Activated CD4-positive, alpha-beta T cell treated with anti-CD3 and anti-CD28 coated beads, Interleukin-2, Interleukin-6, amounts not matched to agents 100 ng/mL and 50 ng/mL, durations not matched to agents 16 hours and 8 hours (primary cell): ENCODE measurements around the gene TLDC2.
"Not testable (repeated sequence)": the region's sequence is repeated elsewhere in the genome, so short reads cannot be mapped to it uniquely, and the experiment has no call there.

Source experiments
- DNase-seq: peaks from one replicate; pipeline ENCODE4 v3.0.0-alpha.2; 2020

TLDC2 gene

DNA sequence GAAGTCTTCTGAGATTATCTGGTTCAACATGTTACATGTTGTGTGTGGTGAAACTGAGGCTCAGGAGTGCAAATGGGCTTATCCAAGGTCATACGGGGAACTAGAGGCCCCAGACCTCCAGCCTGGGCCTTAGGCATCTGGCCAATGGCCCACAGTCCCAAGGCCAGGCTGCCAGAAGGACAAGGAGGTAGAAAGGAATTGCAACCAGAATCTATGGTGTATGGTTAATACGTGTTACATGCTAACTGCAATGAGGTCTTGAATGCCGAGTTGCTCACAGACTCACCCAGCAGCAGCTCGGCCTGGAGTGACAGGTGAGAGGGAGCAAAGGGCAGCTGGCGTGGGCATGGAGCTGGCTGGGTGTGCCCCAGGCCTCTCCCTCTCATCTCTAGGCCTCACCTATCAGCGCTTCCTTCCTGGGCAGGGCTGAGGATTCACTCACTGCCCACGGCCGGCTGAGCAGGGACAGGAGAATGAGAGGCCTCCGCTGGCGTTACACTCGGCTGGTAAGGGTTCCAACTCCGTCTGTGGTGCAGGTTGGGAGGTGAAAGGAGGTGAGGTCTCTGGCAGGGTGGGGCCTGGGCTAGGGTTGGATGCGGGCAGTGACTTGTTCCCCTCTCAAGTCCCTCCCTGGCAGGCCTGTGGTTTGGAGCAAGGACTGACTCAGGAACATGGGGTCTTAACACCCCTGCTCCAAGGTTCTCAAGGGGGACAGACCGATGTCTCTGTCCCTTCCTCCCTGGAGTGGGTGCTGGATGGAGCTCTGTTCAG is at the start of gene TLDC2:
TLDC2 (plus strand) TSS at position 437 of the 771 bp plus-strand sequence; CDS start at position 474, 37 bp downstream.
- no peak for DNase-seq

GRCh38 chr20:36826554-36827244 is 49.2 kb upstream of the TLDC2 start:
- DNase-seq = no peak

- peak; percentile 12 for DNase-seq
Observed at GRCh38 chr20:36827541-36828279, 48.2 kb upstream of the TLDC2 start.

GRCh38 chr20:36830791-36831691 is 44.9 kb upstream of the TLDC2 start:
- DNase-seq = no peak

DNA sequence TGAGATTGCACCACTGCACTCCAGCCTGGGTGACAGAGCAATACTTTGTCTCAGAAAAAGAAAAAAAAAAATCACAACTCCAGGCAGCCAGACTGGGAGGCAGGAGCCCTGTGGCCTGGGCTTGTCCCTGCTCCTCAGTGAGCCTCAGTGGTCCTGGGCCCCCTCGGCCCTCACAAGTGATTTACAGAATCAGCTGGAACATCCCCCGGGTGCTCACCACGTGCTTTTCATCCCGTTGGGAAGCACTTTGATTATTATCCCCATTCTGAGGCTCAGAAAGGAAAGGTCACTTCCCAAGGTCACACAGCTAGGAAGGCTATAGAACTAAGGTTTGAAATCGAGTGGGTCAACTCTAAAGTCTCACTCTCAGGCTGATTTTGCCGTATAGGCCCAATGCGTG is 43.1 kb upstream of the TLDC2 start:
- no peak for DNase-seq

GRCh38 chr20:36833275-36834020 is 42.5 kb upstream of the TLDC2 start:
- DNase-seq = no peak

- DNase-seq = no peak
Observed at GRCh38 chr20:36835025-36835424, 40.9 kb upstream of the TLDC2 start.

DNA sequence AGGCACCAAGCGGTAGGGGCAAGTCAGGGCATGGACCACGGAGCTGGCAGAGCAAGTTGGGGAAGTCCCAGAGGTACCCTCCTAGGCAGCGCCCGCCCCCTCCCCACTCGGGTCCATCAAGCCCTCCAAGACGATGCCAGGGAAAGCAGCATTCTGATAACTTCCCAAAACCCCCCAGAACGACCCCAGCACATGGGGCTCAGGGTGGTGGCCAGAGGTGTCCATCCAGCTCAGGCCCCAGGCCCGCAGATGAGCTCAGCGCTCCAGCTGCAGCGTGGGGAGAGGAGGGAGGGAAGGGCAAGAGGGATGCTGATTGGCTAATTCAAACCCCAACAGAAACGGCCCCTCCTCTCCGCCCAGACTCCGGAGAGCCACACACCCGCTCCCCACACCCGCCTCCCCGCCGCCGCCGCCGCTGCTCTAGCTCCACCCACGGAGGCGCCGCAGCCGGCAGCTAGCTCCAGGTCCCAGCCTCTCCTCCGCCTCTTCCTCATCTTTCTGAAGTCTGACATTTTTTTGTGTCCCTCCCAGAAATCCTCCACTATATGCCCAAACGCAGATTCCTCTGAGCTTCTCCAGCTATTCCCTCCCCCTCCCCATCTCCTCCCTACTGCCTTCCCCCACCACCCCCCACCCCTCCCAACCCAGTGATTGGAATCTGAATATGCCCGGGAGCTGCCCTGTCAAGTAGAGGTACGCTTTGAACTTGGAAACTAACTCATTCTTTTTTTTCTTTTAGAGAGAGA is 40.3 kb upstream of the TLDC2 start:
- DNase-seq = peak; percentile 94

DNA sequence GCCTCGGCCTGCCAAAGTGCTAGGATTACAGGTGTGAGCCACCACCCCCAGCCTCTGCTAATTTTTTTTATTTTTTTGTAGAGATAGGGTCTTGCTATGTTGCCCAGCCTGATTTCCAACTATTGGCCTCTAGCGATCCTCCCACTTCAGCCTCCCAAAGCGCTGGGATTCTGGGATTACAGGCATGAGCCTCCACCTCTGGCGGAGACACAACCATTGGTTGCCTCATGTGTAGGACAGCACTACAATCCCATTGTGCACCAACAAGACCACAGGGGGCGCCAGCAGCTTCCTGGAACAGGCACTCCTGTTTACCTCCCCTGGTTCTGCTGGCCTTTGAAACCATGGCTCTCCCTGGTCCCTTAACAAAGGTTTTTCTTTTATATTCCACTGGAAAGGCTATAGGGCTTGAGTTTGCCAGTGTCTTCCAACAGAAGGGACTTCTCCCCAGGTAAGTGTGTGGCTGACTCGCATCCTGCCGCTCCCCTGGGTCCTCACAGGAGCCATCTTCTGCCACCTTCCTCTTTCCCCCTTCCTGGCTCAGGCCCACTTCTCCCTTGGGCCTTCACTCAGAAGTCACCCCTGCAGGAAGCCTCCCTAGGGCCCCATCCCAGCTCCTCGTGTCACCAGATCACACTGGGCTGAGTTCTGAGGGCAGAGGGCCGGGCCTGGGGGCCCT is 39.2 kb upstream of the TLDC2 start:
- DNase-seq = peak; percentile 76

DNA sequence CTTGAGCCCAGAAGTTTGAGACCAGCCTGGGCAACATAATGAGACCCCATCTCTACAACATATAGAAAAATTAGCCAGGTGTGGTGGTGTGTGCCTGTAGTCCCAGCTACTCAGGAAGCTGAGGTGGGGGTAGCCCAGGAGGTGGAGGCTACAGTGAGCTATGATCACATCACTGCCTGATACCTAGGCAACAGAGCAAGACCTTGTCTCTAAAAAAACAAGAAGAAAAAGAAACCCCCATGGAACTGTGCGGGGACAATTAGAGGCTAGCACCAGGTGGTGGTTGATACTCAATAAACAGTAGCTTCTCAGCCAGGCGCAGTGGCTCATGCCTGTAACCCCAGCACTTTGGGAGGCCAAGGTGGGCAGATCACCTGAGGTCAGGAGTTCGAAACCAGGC is 37.6 kb upstream of the TLDC2 start:
- DNase-seq = not testable (repeated sequence)

DNA sequence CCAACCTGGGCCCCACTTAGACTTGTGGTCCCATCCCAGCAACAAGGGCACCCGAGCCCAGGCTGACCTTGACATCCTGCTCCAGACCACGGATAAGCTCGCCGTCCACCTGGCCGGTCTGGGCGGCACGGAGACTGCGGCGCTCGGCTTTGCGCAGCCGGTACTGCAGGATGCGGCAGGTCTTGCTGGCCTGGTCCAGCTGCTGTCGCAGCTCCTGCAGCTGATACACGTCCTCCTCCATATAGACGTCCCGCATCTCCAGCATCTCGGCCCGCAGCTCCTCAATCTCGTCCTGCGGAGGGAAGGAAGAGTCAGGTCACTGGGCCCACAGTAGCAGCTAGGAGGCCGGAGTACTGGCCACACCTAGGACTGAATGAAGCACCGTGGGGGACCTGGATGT is 36.8 kb upstream of the TLDC2 start:
- no peak for DNase-seq

- not testable (repeated sequence) for DNase-seq
Observed at GRCh38 chr20:36841030-36841429, 34.9 kb upstream of the TLDC2 start.

DNA sequence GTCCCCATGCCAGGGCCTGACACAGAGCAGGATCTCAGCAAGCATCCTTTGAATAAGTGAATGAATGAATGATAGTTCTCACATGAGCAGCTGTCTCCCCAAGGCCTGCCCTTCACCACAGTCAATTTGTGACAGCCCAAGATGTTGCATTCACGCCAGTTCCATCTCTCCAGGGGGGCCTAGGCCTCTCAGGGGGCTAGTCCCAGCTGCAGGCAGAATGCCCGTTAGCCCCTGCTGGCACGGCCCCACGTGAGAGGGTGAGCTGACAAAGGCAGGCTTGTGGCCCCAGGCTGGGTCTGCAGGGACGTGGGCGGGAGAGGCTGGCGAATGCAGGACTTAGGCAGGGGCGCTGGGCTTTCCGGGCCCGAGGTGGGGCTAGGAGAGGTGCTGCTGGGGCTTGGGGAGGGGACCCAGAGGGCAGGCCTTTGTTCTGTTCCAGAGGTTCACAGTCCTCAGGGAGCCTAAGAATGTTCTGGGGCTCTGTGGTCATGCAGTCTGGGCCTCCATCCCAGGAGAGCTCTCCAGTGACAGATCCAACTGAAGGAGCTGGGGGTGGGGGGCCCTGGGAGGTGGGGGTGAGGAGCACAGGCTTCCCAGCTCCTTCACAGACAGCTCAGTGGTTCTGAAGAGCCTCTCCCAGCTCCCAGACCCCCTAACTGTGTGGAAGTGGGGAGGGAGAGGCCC is 30.5 kb upstream of the TLDC2 start:
- DNase-seq = no peak

GRCh38 chr20:36847009-36847709 is 28.8 kb upstream of the TLDC2 start:
- DNase-seq = no peak

GRCh38 chr20:36847710-36848040 is 28.3 kb upstream of the TLDC2 start:
- no peak for DNase-seq

- no peak for DNase-seq
Observed at GRCh38 chr20:36848078-36848660, 27.8 kb upstream of the TLDC2 start.

DNA sequence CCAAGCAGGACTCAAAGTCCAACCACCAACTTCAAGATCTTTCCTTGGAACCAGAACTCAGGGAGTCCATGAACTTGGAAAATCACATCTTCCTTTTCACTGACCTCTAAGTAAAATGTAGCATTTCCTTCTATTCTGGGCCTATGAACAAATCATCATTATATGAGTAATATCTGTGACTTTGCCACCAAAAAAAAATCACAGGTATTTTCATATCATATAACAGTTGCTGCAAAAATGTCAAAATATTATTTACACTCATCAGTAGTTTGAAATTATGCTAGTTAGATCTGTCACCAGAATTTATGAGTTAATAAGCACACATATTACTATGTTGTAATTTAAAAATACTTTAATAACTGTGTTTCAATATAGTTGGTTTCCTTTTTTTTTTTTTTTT is 27.3 kb upstream of the TLDC2 start:
- DNase-seq = no peak

GRCh38 chr20:36849333-36850065 is 26.4 kb upstream of the TLDC2 start:
- no peak for DNase-seq
